Panc1 (cell line): ENCODE data around the gene RIMBP2. TPM values are rescaled to one million over a fixed set of nuclear protein-coding genes. Genes with fewer than 3 reads are reported as not detected.

Experiments used
- ATAC-seq: fragments of 200-7000 bp; cut with Tn5 transposase; 2 replicates; pipeline ENCODE4 v1.9.1; 2020; ENCODE audit warnings: mild to moderate bottlenecking, moderate library complexity
- BruUV-seq: library from RNA; stranded (reverse); fragments of 400-500 nt; replicated peaks from 2 replicates; lab custom pipeline; 2021; lab: Mats Ljungman, UMichigan
- CTCF ChIA-PET: fragments of 300-600 bp; sonication (Branson Sonifier 250); formaldehyde crosslinking; loops from one replicate; lab custom pipeline; 2022; ENCODE audit warnings: antibody characterized with exemption; lab: Charles Lee
- POLR2A ChIA-PET: fragments of 300-600 bp; sonication (Branson Sonifier 250); formaldehyde crosslinking; loops from one replicate; lab custom pipeline; 2022; ENCODE audit warnings: antibody characterized with exemption; lab: Charles Lee
- DNase-seq: peaks from one replicate; pipeline ENCODE4 v3.0.0-alpha.2; 2010; ENCODE audit warnings: low read depth, low spot score
- H3K27ac ChIP-seq: 2 replicates; pipeline ENCODE4 v1.5.1; 2011; ENCODE audit warnings: mild to moderate bottlenecking, low read length, inconsistent platforms
- H3K27me3 ChIP-seq: fragments of 200-500 bp; sonication (Bioruptor generic); 2 replicates; pipeline ENCODE4 v1.6.0; 2014; ENCODE audit warnings: low read length, inconsistent platforms; ENCODE audit not compliant: control insufficient read depth, insufficient read depth
- H3K36me3 ChIP-seq: fragments of 200-500 bp; sonication (Bioruptor generic); 2 replicates; pipeline ENCODE4 v1.5.1; 2014; ENCODE audit warnings: inconsistent platforms, mild to moderate bottlenecking, low read length, moderate library complexity; ENCODE audit not compliant: control insufficient read depth, insufficient read depth
- H3K4me1 ChIP-seq: 2 replicates; pipeline ENCODE4 v1.5.1; 2011; ENCODE audit warnings: inconsistent platforms, mild to moderate bottlenecking, low read length, moderate library complexity; ENCODE audit not compliant: control insufficient read depth, insufficient read depth
- H3K4me3 ChIP-seq, 2 experiments: 2 replicates each; pipeline ENCODE4 v1.5.1; 2011 to 2012; ENCODE audit warnings: low read depth in 2 of 2, low read length in 2 of 2, mild to moderate bottlenecking in 2 of 2, inconsistent platforms in 1 of 2, moderate library complexity in 1 of 2
- H3K9me3 ChIP-seq: fragments of 200-500 bp; sonication (Bioruptor generic); 2 replicates; pipeline ENCODE4 v1.5.1; 2014; ENCODE audit warnings: low read depth, mild to moderate bottlenecking, inconsistent platforms, low read length, moderate library complexity; ENCODE audit not compliant: control insufficient read depth, insufficient read depth
- POLR2AphosphoS5 ChIP-seq: IDR thresholded peaks from 2 replicates; pipeline ENCODE4 v1.6.1; 2012; ENCODE audit warnings: mild to moderate bottlenecking, low read depth, low read length, moderate library complexity
- SIN3A ChIP-seq: IDR thresholded peaks from 2 replicates; pipeline ENCODE4 v1.6.1; 2012; ENCODE audit warnings: low read depth, mild to moderate bottlenecking, low read length, moderate library complexity, borderline replicate concordance; ENCODE audit not compliant: insufficient read depth
- TCF7L2 ChIP-seq: IDR thresholded peaks from 2 replicates; pipeline ENCODE4 v1.6.1; 2011; ENCODE audit warnings: mild to moderate bottlenecking, low read depth, low read length, inconsistent platforms
- in situ Hi-C: cut with HindIII; loops from 2 replicates; pipeline ENCODE4 v1.10.0; 2016; ENCODE audit warnings: low sequenced_read_pairs, low pct_unique_long_range_greater_than_20kb
- intact Hi-C: fragments of 100-400 bp; cut with micrococcal nuclease; formaldehyde crosslinking; loops from one replicate; pipeline ENCODE4 v1.10.0; 2022; ENCODE audit not compliant: unreplicated experiment
- total RNA-seq: library from RNA; stranded (reverse); gene quantifications from one replicate; pipeline ENCODE4 v1.2.1, GENCODE V29; 2021; ENCODE audit not compliant: unreplicated experiment
- TF ChIP-seq, protein P1 (sequence below): fragments of 450-650 bp; IDR thresholded peaks from 2 replicates; pipeline ENCODE4 v1.5.1; 2017; ENCODE audit warnings: mild to moderate bottlenecking
- TF ChIP-seq, protein P2 (sequence below), 2 experiments: IDR thresholded peaks; 2 replicates each; pipeline ENCODE4 v1.6.1; 2011 to 2012; ENCODE audit warnings: low read depth in 2 of 2, control low read depth in 1 of 2, low read length in 1 of 2, mild to moderate bottlenecking in 1 of 2, moderate library complexity in 1 of 2; ENCODE audit not compliant: insufficient read depth in 1 of 2

RIMBP2 gene
- total RNA-seq, 1 experiment from 2014 or later = not detected

DNA sequence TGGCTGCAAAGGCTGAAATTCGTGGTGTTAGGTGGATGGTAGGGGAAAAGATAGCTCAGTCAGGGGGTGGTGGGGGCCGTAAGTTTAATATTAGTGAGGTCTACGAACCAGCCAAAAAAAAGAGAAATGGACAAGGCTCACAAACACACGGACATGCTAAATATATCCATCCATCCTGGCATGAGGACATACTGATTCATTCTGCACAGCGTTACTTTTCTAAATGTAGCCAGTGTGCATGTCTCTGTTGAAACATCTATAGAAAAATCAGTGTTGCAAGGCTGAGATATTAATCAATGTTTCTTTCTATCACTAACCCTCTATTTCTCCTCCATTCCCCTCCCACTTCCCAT lies 227.8 kb downstream of the RIMBP2 start:
- ATAC-seq (no peak), DNase-seq (no peak)
- H3K36me3 ChIP-seq = no peaks in the 10 kb centered on the region
- CTCF ChIA-PET = no interaction called here
- BruUV-seq = no TSS peak
- H3K4me3 ChIP-seq = no peak overlapping the region
- TF ChIP-seq TCF7L2 (no peak), POLR2AphosphoS5 (no peak), SIN3A (no peak)
- TF ChIP-seq, protein P1, sequence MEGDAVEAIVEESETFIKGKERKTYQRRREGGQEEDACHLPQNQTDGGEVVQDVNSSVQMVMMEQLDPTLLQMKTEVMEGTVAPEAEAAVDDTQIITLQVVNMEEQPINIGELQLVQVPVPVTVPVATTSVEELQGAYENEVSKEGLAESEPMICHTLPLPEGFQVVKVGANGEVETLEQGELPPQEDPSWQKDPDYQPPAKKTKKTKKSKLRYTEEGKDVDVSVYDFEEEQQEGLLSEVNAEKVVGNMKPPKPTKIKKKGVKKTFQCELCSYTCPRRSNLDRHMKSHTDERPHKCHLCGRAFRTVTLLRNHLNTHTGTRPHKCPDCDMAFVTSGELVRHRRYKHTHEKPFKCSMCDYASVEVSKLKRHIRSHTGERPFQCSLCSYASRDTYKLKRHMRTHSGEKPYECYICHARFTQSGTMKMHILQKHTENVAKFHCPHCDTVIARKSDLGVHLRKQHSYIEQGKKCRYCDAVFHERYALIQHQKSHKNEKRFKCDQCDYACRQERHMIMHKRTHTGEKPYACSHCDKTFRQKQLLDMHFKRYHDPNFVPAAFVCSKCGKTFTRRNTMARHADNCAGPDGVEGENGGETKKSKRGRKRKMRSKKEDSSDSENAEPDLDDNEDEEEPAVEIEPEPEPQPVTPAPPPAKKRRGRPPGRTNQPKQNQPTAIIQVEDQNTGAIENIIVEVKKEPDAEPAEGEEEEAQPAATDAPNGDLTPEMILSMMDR = no peak
- TF ChIP-seq, protein P2, sequence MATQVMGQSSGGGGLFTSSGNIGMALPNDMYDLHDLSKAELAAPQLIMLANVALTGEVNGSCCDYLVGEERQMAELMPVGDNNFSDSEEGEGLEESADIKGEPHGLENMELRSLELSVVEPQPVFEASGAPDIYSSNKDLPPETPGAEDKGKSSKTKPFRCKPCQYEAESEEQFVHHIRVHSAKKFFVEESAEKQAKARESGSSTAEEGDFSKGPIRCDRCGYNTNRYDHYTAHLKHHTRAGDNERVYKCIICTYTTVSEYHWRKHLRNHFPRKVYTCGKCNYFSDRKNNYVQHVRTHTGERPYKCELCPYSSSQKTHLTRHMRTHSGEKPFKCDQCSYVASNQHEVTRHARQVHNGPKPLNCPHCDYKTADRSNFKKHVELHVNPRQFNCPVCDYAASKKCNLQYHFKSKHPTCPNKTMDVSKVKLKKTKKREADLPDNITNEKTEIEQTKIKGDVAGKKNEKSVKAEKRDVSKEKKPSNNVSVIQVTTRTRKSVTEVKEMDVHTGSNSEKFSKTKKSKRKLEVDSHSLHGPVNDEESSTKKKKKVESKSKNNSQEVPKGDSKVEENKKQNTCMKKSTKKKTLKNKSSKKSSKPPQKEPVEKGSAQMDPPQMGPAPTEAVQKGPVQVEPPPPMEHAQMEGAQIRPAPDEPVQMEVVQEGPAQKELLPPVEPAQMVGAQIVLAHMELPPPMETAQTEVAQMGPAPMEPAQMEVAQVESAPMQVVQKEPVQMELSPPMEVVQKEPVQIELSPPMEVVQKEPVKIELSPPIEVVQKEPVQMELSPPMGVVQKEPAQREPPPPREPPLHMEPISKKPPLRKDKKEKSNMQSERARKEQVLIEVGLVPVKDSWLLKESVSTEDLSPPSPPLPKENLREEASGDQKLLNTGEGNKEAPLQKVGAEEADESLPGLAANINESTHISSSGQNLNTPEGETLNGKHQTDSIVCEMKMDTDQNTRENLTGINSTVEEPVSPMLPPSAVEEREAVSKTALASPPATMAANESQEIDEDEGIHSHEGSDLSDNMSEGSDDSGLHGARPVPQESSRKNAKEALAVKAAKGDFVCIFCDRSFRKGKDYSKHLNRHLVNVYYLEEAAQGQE (IDR thresholded peaks at IDR 0.05; ENCODE audit: insufficient read depth in 1 of 2, low read depth in 2 of 2, low read length in 1 of 2) = no peak
- no peak overlapping the region for H3K27ac ChIP-seq
- intact Hi-C loops = no loop called here
- no peaks in the 10 kb centered on the region for H3K4me1 ChIP-seq
- H3K27me3 ChIP-seq = peaks cover 3% of the 10 kb centered on the region
- in situ Hi-C loops = no loop called here
- no peaks in the 10 kb centered on the region for H3K9me3 ChIP-seq
- POLR2A ChIA-PET = no interaction called here

DNA sequence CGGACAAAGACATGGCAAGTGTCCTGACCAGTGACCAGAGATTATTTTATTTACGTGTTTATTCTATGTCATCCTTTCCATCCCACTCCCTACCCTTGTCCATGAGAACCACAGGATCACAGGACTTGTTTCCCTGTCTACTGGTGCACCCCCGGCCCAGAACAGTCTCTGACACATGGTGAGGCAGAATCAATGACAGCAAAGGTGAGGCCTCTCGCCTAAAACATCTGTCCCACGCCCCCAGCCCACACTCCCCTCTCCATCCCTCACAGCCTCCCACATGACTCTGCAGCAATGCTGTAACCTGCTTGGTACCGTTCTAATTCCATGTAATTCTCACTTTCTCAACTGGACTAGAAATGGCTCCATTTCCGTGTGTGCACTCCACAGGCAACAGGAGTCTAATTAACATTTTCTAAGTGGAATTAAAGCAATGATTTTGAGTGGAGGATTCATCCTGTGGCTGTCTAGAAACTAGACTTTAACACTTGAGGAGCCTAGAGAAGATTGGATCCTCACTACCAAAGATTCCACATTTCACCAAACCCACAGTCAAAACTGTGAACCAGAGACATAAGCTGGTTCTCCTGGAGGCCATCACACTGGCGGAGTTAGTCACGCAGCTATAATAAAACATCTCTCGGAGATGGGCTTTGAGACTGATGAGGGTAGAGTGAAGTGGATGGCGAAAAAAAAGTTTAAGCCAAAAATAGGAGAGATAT lies 228.3 kb downstream of the RIMBP2 start:
- no peak for TF ChIP-seq POLR2AphosphoS5
- TF ChIP-seq, protein P2 (IDR thresholded peaks at IDR 0.05; ENCODE audit: insufficient read depth in 1 of 2, low read depth in 2 of 2, low read length in 1 of 2) = no peak
- TF ChIP-seq, protein P1 = no peak
- ChIA-PET POLR2A (no interaction called here), CTCF (no interaction called here)
- H3K4me1 ChIP-seq = no peaks in the 10 kb centered on the region
- intact Hi-C loops (no loop called here), in situ Hi-C loops (no loop called here)
- no peak overlapping the region for H3K27ac ChIP-seq
- DNase-seq (no peak), ATAC-seq (no peak)
- no peaks in the 10 kb centered on the region for H3K9me3 ChIP-seq
- H3K4me3 ChIP-seq = no peak overlapping the region
- peaks cover 3% of the 10 kb centered on the region for H3K27me3 ChIP-seq
- H3K36me3 ChIP-seq = no peaks in the 10 kb centered on the region
- no TSS peak for BruUV-seq
